NCI-H128 (cell line): ENCODE results near the gene BANP.
"Not testable (repeated sequence)": the region's sequence is repeated elsewhere in the genome, so short reads cannot be mapped to it uniquely, and the experiment has no call there.

Experiments
- DNase-seq: peaks from one replicate; lab custom pipeline; 2025; ENCODE audit not compliant: unreplicated experiment; lab: John Stamatoyannopoulos, UW

Gene BANP

GRCh38 chr16:88026964-88027938, 76.0 kb downstream of the BANP start:
- no peak for DNase-seq

- DNase-seq: not testable (repeated sequence)
Observed at GRCh38 chr16:88028177-88028930, 77.1 kb downstream of the BANP start.

GRCh38 chr16:88030498-88030897, 79.3 kb downstream of the BANP start:
- DNase-seq: no peak

GRCh38 chr16:88030961-88031360, 79.7 kb downstream of the BANP start:
- not testable (repeated sequence) for DNase-seq

- DNase-seq: not testable (repeated sequence)
Observed at GRCh38 chr16:88033003-88033740, 81.9 kb downstream of the BANP start.

- no peak for DNase-seq
Observed at GRCh38 chr16:88034770-88035169, 83.5 kb downstream of the BANP start.

- DNase-seq: no peak
Observed at GRCh38 chr16:88035292-88035691, 84.1 kb downstream of the BANP start.

GRCh38 chr16:88035884-88036639, 84.8 kb downstream of the BANP start:
- not testable (repeated sequence) for DNase-seq

- DNase-seq: not testable (repeated sequence)
Observed at GRCh38 chr16:88036640-88036996, 85.4 kb downstream of the BANP start.

GRCh38 chr16:88037359-88037758, 86.1 kb downstream of the BANP start:
- not testable (repeated sequence) for DNase-seq

GRCh38 chr16:88037876-88038525, 86.8 kb downstream of the BANP start:
- DNase-seq: not testable (repeated sequence)

- DNase-seq: not testable (repeated sequence)
Observed at GRCh38 chr16:88038526-88038908, 87.3 kb downstream of the BANP start.

GRCh38 chr16:88039591-88039990, 88.4 kb downstream of the BANP start:
- no peak for DNase-seq

- DNase-seq: not testable (repeated sequence)
Observed at GRCh38 chr16:88040196-88040876, 89.1 kb downstream of the BANP start.

- not testable (repeated sequence) for DNase-seq
Observed at GRCh38 chr16:88040877-88041244, 89.6 kb downstream of the BANP start.

GRCh38 chr16:88041506-88041905, 90.3 kb downstream of the BANP start:
- not testable (repeated sequence) for DNase-seq

GRCh38 chr16:88041986-88042562, 90.8 kb downstream of the BANP start:
- DNase-seq: not testable (repeated sequence)

- not testable (repeated sequence) for DNase-seq
Observed at GRCh38 chr16:88043208-88043910, 92.1 kb downstream of the BANP start.
